Measurements from ENCODE around the gene EN2. TPM values are rescaled to one million over a fixed set of nuclear protein-coding genes. Genes with fewer than 3 reads are reported as not detected.

The EN2 gene
- total RNA-seq, 2 donors from 2014 or later: not detected

DNA sequence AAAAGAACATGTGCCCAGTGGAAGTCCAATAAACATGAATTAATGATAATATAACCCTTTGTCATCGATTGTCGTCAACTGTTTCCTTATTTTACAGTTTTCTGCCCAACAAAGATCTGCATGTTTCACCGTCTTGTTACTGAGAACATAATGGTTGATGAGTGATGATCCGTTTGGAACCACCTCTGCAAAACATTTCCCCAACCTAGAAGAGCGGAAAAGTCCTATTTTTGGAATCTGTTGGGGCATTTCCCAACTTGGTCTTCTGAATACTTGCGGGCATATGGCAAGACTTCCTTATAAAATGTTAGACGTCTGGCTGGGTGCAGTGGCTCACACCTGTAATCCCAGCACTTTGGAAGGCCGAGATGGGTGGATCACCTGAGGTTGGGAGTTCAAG is 56.4 kb downstream of the EN2 start:
- Histone ChIP-seq H3K27me3 (peaks cover 44% of the 10 kb centered on the region), H3K9ac (ENCODE audit: low read depth in 2 of 2, low read length in 2 of 2) (no peak overlapping the region), H3K36me3 (no peaks in the 10 kb centered on the region), H3K4me3 (no peak overlapping the region), H3K27ac (no peak overlapping the region), H3K9me3 (no peaks in the 10 kb centered on the region), H3K4me1 (no peaks in the 10 kb centered on the region)
- DNase-seq: no peak
- TF ChIP-seq, protein P1, sequence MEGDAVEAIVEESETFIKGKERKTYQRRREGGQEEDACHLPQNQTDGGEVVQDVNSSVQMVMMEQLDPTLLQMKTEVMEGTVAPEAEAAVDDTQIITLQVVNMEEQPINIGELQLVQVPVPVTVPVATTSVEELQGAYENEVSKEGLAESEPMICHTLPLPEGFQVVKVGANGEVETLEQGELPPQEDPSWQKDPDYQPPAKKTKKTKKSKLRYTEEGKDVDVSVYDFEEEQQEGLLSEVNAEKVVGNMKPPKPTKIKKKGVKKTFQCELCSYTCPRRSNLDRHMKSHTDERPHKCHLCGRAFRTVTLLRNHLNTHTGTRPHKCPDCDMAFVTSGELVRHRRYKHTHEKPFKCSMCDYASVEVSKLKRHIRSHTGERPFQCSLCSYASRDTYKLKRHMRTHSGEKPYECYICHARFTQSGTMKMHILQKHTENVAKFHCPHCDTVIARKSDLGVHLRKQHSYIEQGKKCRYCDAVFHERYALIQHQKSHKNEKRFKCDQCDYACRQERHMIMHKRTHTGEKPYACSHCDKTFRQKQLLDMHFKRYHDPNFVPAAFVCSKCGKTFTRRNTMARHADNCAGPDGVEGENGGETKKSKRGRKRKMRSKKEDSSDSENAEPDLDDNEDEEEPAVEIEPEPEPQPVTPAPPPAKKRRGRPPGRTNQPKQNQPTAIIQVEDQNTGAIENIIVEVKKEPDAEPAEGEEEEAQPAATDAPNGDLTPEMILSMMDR (IDR thresholded peaks at IDR 0.05): no peak
- intact Hi-C loops (cut with DNase I): no loop called here

Other genes with a start within 250 kb of the EN2 start
- 100 to 1,000 TPM in 1 of 2 donors, 10 to 100 TPM in 1; 72.1 to 232 TPM for gene INSIG1, start 160.3 kb upstream of the EN2 start, total RNA-seq
- not detected for gene CNPY1, start 88.4 kb downstream of the EN2 start, total RNA-seq
- gene RBM33, start 186.5 kb downstream of the EN2 start, total RNA-seq: 10 to 100 TPM; 56.9 to 60.2 TPM